Neural cell (in vitro differentiated cells): ENCODE data around the gene NHEJ1. TPM values are rescaled to one million over a fixed set of nuclear protein-coding genes. Genes with fewer than 3 reads are reported as not detected.

Source experiments
- H2AFZ ChIP-seq: fragments of 200-600, 300-800 bp; sonication (generic), shearing (Covaris generic); 2 replicates; pipeline ENCODE4 v1.6.0; 2014; ENCODE audit warnings: low read depth, mild to moderate bottlenecking, antibody characterized with exemption, low read length, moderate library complexity
- H3F3A ChIP-seq: fragments of 200-600 bp; shearing (Covaris generic); 2 replicates; pipeline ENCODE4 v1.6.1; 2016; ENCODE audit warnings: mild to moderate bottlenecking, moderate library complexity, mixed read lengths, antibody characterized with exemption, low read length; ENCODE audit not compliant: insufficient read depth, poor library complexity, severe bottlenecking
- H3K27ac ChIP-seq: fragments of 200-600, 300-800 bp; sonication (generic), shearing (Covaris generic); 2 replicates; pipeline ENCODE4 v1.5.1; 2014; ENCODE audit warnings: mild to moderate bottlenecking, low read length, moderate library complexity
- H3K27me3 ChIP-seq: fragments of 300-800, 200-600 bp; sonication (generic), shearing (Covaris generic); 2 replicates; pipeline ENCODE4 v1.6.0; 2014; ENCODE audit warnings: mild to moderate bottlenecking, low read depth, low read length, moderate library complexity; ENCODE audit not compliant: insufficient read depth
- H3K36me3 ChIP-seq: fragments of 300-800, 200-600 bp; sonication (generic), shearing (Covaris generic); 2 replicates; pipeline ENCODE4 v1.5.1; 2014; ENCODE audit warnings: mild to moderate bottlenecking, antibody characterized with exemption, low read length, moderate library complexity; ENCODE audit not compliant: insufficient read depth
- H3K4me2 ChIP-seq: fragments of 300-800, 200-600 bp; sonication (generic), shearing (Covaris generic); 2 replicates; pipeline ENCODE4 v1.6.0; 2014; ENCODE audit warnings: mild to moderate bottlenecking, low read length
- H3K4me3 ChIP-seq: fragments of 300-800, 200-600 bp; sonication (generic), shearing (Covaris generic); 2 replicates; pipeline ENCODE4 v1.5.1; 2014; ENCODE audit warnings: mild to moderate bottlenecking, low read length, moderate library complexity
- H3K79me2 ChIP-seq: fragments of 200-600 bp; shearing (Covaris generic); replicated peaks from 2 replicates; pipeline ENCODE4 v1.6.0; 2014; ENCODE audit warnings: mild to moderate bottlenecking, low read length, moderate library complexity; ENCODE audit not compliant: insufficient read depth
- H3K9ac ChIP-seq: fragments of 300-800, 200-600 bp; sonication (generic), shearing (Covaris generic); 2 replicates; pipeline ENCODE4 v1.6.1; 2016; ENCODE audit warnings: mild to moderate bottlenecking, low read length, mixed read lengths
- H3K9me2 ChIP-seq: fragments of 200-600 bp; shearing (Covaris generic); 2 replicates; pipeline ENCODE4 v1.6.1; 2016; ENCODE audit warnings: mild to moderate bottlenecking, low read length, mixed read lengths; ENCODE audit not compliant: insufficient read depth
- H3K9me3 ChIP-seq: fragments of 200-600, 300-800 bp; sonication (generic), shearing (Covaris generic); 2 replicates; pipeline ENCODE4 v1.6.1; 2016; ENCODE audit warnings: mild to moderate bottlenecking, mixed run types, low read length, moderate library complexity, mixed read lengths
- H4K20me1 ChIP-seq: fragments of 200-600 bp; shearing (Covaris generic); 2 replicates; pipeline ENCODE4 v1.6.1; 2016; ENCODE audit warnings: mild to moderate bottlenecking, mixed run types; ENCODE audit not compliant: insufficient read depth
- EP300 ChIP-seq: fragments of 450-650 bp; conservative IDR thresholded peaks from 2 replicates; pipeline ENCODE4 v1.6.1; 2014; ENCODE audit warnings: antibody characterized with exemption, mild to moderate bottlenecking, moderate library complexity; ENCODE audit not compliant: poor library complexity, severe bottlenecking
- EZH2 ChIP-seq: fragments of 200-600, 300-800 bp; shearing (Covaris generic), sonication (generic); IDR thresholded peaks from 2 replicates; pipeline ENCODE4 v1.6.1; 2014; ENCODE audit warnings: antibody characterized with exemption, low read length, borderline replicate concordance, mild to moderate bottlenecking; ENCODE audit not compliant: insufficient read depth, poor library complexity, severe bottlenecking
- MXI1 ChIP-seq: fragments of 450-650 bp; conservative IDR thresholded peaks from 2 replicates; pipeline ENCODE4 v1.6.1; 2014; ENCODE audit warnings: antibody characterized with exemption, mild to moderate bottlenecking; ENCODE audit not compliant: poor library complexity, severe bottlenecking
- POLR2AphosphoS5 ChIP-seq: IDR thresholded peaks from 2 replicates; pipeline ENCODE4 v1.6.1; 2012
- RAD21 ChIP-seq: fragments of 450-650 bp; conservative IDR thresholded peaks from 2 replicates; pipeline ENCODE4 v1.6.1; 2014; ENCODE audit warnings: antibody characterized with exemption, mild to moderate bottlenecking, moderate library complexity
- SMC3 ChIP-seq: fragments of 450-650 bp; conservative IDR thresholded peaks from 2 replicates; pipeline ENCODE4 v1.6.1; 2014; ENCODE audit warnings: antibody characterized with exemption, mild to moderate bottlenecking, moderate library complexity; ENCODE audit not compliant: poor library complexity
- TAF1 ChIP-seq: IDR thresholded peaks from 2 replicates; pipeline ENCODE4 v1.6.1; 2012; ENCODE audit warnings: low read depth
- polyA plus RNA-seq: library from polyadenylated mRNA; depleted of rRNA; stranded (reverse); fragments of >200 nt; gene quantifications from 2 replicates; pipeline ENCODE4 v1.2.3, GENCODE V29; 2014
- TF ChIP-seq, protein P1 (sequence below): IDR thresholded peaks from 2 replicates; pipeline ENCODE4 v1.6.1; 2012; ENCODE audit warnings: borderline replicate concordance
- TF ChIP-seq, protein P2 (sequence below): fragments of 450-650 bp; IDR thresholded peaks from 2 replicates; pipeline ENCODE4 v1.5.1; 2014; ENCODE audit warnings: antibody characterized with exemption, mild to moderate bottlenecking, moderate library complexity; ENCODE audit not compliant: poor library complexity, severe bottlenecking

NHEJ1 gene
- polyA plus RNA-seq, 1 donor from 2014 or later: 12.7 TPM

DNA sequence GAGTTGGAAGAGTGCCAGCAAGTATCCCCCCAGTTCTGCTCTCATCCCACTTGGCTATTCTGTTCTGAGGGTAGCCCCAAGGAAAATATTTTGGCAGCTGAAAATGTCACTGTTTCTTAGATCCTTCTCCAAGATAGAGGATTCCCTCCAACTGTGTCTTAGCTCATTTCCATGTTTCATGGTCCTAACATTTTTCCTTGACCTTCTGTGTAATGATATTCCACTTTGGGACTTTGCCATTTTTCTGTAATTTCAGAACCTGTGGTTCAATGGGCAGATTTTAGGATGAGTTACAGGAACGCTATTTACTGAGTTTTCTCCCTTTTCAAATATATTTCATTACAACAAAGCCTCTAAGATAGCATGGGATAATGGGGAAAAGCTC, 34.7 kb downstream of the NHEJ1 start:
- no peak overlapping the region for H3K27ac ChIP-seq
- H3K4me2 ChIP-seq: no peak overlapping the region
- no peaks in the 10 kb centered on the region for H4K20me1 ChIP-seq
- H3K9ac ChIP-seq: no peak overlapping the region
- no peak overlapping the region for H3K4me3 ChIP-seq
- no peak overlapping the region for H2AFZ ChIP-seq
- no peaks in the 10 kb centered on the region for H3K9me2 ChIP-seq
- TF ChIP-seq TAF1 (no peak), SMC3 (no peak), RAD21 (no peak), POLR2AphosphoS5 (no peak), MXI1 (no peak), EP300 (no peak)
- TF ChIP-seq, protein P1, sequence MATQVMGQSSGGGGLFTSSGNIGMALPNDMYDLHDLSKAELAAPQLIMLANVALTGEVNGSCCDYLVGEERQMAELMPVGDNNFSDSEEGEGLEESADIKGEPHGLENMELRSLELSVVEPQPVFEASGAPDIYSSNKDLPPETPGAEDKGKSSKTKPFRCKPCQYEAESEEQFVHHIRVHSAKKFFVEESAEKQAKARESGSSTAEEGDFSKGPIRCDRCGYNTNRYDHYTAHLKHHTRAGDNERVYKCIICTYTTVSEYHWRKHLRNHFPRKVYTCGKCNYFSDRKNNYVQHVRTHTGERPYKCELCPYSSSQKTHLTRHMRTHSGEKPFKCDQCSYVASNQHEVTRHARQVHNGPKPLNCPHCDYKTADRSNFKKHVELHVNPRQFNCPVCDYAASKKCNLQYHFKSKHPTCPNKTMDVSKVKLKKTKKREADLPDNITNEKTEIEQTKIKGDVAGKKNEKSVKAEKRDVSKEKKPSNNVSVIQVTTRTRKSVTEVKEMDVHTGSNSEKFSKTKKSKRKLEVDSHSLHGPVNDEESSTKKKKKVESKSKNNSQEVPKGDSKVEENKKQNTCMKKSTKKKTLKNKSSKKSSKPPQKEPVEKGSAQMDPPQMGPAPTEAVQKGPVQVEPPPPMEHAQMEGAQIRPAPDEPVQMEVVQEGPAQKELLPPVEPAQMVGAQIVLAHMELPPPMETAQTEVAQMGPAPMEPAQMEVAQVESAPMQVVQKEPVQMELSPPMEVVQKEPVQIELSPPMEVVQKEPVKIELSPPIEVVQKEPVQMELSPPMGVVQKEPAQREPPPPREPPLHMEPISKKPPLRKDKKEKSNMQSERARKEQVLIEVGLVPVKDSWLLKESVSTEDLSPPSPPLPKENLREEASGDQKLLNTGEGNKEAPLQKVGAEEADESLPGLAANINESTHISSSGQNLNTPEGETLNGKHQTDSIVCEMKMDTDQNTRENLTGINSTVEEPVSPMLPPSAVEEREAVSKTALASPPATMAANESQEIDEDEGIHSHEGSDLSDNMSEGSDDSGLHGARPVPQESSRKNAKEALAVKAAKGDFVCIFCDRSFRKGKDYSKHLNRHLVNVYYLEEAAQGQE: no peak
- TF ChIP-seq, protein P2, sequence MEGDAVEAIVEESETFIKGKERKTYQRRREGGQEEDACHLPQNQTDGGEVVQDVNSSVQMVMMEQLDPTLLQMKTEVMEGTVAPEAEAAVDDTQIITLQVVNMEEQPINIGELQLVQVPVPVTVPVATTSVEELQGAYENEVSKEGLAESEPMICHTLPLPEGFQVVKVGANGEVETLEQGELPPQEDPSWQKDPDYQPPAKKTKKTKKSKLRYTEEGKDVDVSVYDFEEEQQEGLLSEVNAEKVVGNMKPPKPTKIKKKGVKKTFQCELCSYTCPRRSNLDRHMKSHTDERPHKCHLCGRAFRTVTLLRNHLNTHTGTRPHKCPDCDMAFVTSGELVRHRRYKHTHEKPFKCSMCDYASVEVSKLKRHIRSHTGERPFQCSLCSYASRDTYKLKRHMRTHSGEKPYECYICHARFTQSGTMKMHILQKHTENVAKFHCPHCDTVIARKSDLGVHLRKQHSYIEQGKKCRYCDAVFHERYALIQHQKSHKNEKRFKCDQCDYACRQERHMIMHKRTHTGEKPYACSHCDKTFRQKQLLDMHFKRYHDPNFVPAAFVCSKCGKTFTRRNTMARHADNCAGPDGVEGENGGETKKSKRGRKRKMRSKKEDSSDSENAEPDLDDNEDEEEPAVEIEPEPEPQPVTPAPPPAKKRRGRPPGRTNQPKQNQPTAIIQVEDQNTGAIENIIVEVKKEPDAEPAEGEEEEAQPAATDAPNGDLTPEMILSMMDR: no peak
- H3K79me2 ChIP-seq: no peaks in the 10 kb centered on the region
- no peaks in the 10 kb centered on the region for H3F3A ChIP-seq
- no peaks in the 10 kb centered on the region for H3K9me3 ChIP-seq
- H3K27me3 ChIP-seq: no peaks in the 10 kb centered on the region
- H3K36me3 ChIP-seq: no peaks in the 10 kb centered on the region

DNA sequence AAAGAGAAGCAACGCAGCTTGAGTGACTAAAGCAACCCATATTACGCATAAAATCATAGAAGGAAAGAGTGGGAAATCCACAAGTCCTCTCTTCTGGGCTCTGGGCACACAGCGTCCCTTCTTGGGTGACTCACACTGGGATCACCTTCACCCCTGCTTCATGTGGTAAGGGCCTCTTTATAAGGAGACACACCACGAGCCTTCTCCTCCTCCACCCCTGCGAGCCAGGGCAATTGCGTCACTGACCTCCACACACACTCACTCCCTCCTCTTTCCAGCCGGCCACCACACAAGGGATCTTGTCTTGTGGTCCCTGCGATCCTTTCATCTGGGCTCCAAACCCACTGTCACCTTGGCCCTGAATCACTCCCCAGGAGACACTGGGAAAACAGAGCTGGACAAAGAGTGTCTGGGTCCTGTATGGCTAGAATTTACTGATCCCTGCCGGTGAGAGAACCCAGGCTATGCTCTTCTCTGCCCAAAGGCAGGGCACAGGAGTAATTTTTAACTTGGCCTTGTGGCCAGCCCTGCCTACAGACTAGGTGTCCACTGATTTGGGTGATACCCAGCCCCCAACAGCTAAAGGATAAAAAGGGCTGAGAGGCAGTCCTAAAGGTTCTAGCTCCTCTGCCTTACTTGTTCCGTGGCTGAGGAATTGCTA, 35.3 kb downstream of the NHEJ1 start:
- Histone ChIP-seq H3F3A (no peaks in the 10 kb centered on the region), H3K36me3 (no peaks in the 10 kb centered on the region), H2AFZ (no peak overlapping the region), H3K27ac (no peak overlapping the region), H3K4me3 (no peak overlapping the region), H4K20me1 (no peaks in the 10 kb centered on the region), H3K27me3 (no peaks in the 10 kb centered on the region), H3K4me2 (no peak overlapping the region), H3K9me3 (no peaks in the 10 kb centered on the region), H3K9ac (no peak overlapping the region), H3K79me2 (no peaks in the 10 kb centered on the region), H3K9me2 (no peaks in the 10 kb centered on the region)
- no peak for TF ChIP-seq TAF1
- no peak for TF ChIP-seq POLR2AphosphoS5
- TF ChIP-seq, protein P1: no peak
- TF ChIP-seq, protein P2: no peak
- TF ChIP-seq EZH2: no peak
- TF ChIP-seq RAD21: no peak
- TF ChIP-seq MXI1: no peak
- no peak for TF ChIP-seq EP300
